ENCODE data around the gene LELP1. TPM values are rescaled to one million over a fixed set of nuclear protein-coding genes. Genes with fewer than 3 reads are reported as not detected.

Gene LELP1
- total RNA-seq: not detected in 2 replicates

GRCh38 chr1:153203130-153203529 is at the start of gene LELP1:
LELP1 (plus strand) TSS chr1:153203430; CDS start chr1:153204708, 1,278 bp downstream.

GRCh38 chr1:153217212-153217611 is 14.0 kb downstream of the LELP1 start, which contains the start of gene PRR9:
PRR9 (plus strand) TSS chr1:153217584; CDS start chr1:153218145, 561 bp downstream.

Other genes starting within 250 kb of the LELP1 start
- gene SPRR4, start 232.8 kb upstream of the LELP1 start, total RNA-seq: not detected in 2 replicates
- not detected in 2 replicates for gene SPRR1A, start 219.3 kb upstream of the LELP1 start, total RNA-seq
- not detected in 2 replicates for gene SPRR3, start 201.7 kb upstream of the LELP1 start, total RNA-seq
- not detected in 2 replicates for gene SPRR1B, start 172.2 kb upstream of the LELP1 start, total RNA-seq
- gene SPRR2D, start 162.3 kb upstream of the LELP1 start, total RNA-seq: not detected in 2 replicates
- not detected in 2 replicates for gene SPRR2A, start 145.9 kb upstream of the LELP1 start, total RNA-seq
- not detected in 2 replicates for gene SPRR2B, start 131.8 kb upstream of the LELP1 start, total RNA-seq
- not detected in 2 replicates for gene SPRR2E, start 108.9 kb upstream of the LELP1 start, total RNA-seq
- gene SPRR2F, start 89.9 kb upstream of the LELP1 start, total RNA-seq: not detected in 2 replicates
- not detected in 2 replicates for gene SPRR2G, start 52.5 kb upstream of the LELP1 start, total RNA-seq
- gene PRR9, start 14.2 kb downstream of the LELP1 start, total RNA-seq: not detected in 2 replicates
- not detected in 2 replicates for gene LORICRIN, start 56.3 kb downstream of the LELP1 start, total RNA-seq
- not detected in 2 replicates for gene PGLYRP3, start 109.5 kb downstream of the LELP1 start, total RNA-seq
- not detected in 2 replicates for gene PGLYRP4, start 145.4 kb downstream of the LELP1 start, total RNA-seq
- gene S100A9, start 154.4 kb downstream of the LELP1 start, total RNA-seq: not detected in 2 replicates
- gene S100A12, start 172.2 kb downstream of the LELP1 start, total RNA-seq: not detected in 2 replicates
- not detected in 2 replicates for gene S100A8, start 187.6 kb downstream of the LELP1 start, total RNA-seq
- not detected in 2 replicates for gene S100A7A, start 213.1 kb downstream of the LELP1 start, total RNA-seq

Data from regular cardiac myocyte (primary cell).